NCI-H82 treated with DMSO at 0.1 percent for 48 hours (cell line): ENCODE measurements around the gene NCCRP1.

Source experiments
- DNase-seq: peaks from one replicate; lab custom pipeline; 2025; ENCODE audit not compliant: unreplicated experiment; lab: John Stamatoyannopoulos, UW

The NCCRP1 gene

DNA sequence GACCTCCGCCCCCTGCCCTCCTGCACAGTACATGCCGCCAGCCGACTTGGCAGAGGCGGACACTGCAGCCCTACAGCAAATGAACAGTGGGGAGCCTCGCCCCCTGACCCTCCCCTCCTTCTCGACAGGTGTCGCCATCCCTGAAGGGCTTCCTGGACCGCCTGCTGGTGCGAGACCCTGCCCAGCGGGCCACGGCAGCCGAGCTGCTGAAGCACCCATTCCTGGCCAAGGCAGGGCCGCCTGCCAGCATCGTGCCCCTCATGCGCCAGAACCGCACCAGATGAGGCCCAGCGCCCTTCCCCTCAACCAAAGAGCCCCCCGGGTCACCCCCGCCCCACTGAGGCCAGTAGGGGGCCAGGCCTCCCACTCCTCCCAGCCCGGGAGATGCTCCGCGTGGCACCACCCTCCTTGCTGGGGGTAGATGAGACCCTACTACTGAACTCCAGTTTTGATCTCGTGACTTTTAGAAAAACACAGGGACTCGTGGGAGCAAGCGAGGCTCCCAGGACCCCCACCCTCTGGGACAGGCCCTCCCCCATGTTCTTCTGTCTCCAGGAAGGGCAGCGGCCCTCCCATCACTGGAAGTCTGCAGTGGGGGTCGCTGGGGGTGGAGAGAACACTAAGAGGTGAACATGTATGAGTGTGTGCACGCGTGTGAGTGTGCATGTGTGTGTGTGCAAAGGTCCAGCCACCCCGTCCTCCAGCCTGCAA is 18.3 kb upstream of the NCCRP1 start:
- DNase-seq, result no peak

DNA sequence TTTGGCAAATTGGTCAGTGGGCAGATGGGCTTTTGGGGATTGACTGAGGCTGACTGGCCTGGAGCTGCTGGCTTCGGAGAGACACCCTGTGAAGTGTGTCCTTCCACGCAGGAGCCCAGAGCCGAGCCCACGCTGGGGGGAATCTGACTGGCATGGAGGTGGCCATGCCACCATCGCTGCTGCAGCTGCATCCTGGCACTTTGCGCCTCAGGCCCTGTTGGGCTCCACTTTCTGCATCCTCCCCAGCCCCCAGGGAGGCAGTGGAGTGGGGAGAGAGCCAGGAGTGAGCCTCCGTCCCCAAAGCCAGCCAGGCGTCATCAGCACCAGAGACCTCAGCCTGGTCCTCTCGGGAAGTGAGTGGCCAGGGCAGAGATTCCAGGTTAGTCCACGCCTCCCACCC is 17.0 kb upstream of the NCCRP1 start:
- DNase-seq, result no peak

DNA sequence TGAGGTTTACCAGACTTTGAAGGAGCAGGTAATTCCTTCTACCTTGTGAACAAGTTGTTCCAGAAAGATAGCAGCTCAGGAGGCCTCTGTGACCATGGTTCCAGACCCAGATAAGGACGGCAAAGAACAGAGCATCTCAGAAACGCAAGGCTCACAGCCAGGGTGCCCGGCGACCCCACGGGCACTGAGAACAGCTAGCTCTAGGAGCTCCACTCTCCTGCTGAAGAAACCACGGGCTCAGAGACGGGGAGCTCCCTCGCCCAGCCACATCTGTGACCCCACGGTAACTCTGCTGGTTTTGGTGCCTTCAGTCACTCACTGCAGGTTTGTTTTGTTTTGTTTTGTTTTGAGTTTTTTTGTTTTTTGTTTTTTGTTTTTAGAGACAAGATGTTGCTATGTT is 16.0 kb upstream of the NCCRP1 start:
- DNase-seq, result no peak

DNA sequence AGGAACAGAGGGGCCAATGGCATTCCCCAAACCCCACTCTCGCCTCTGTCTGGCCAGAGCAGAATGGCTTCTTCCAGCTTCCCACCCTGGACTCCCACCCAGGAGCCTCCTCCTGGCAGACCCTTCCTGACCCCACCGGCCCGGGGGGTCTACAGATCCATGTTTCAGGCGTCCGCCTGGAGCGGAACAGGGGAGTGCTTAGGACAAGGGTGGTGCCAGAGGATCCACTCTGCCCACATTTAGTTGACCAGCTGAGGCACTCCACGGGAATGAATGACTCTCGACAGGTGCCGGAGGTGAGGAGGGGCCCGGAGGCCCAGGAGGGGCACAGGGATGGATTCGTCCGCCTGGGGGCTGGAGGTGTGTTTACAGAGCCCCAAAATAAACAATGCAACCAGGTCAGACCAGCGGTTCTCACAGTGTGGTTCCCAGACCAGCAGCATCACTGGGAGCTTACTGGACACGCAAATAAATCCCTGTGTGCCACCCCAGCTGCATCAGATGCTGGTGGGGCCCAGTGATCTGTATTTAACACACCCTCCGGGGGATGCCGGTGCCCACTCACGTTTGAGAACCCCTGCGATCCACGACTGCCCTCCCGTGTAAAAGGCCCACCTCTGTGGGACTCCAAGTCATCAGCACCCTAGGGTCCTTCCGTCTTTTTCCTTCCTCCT is 15.1 kb upstream of the NCCRP1 start:
- DNase-seq, result no peak

DNA sequence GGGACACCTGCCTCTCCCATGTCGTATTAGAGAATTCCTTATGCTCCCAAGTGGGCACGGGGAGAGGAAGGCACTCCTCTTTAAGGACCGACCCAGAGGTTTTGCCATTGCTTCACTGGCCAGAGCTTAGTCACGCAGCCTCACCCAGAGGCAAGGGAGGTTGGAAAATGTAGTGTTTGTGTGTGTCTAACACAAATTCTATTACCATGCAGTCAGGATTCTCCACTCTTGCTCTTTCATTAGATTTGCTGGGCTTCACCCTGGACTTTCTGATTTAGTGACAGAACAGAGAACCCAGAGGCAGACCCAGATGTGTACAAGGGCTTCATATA is 14.6 kb upstream of the NCCRP1 start:
- no peak for DNase-seq

DNA sequence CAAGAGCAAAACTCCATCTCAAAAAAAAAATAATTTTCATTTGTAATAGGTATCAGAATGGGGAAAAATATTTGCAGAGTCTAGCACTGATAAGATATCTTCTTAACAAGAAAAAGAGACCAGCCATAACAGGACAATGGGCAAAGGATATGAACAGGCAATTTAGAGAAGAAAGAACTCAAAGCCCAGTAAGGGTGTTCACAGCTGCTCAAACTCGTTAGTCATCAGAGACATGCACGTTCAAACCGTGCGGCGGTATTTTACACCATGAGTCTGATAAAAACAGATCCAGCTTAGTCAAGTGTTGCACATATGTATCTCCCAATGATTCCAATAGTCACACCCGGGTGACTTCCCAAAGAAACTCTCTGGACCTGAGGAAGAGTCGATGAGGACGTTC is 13.7 kb upstream of the NCCRP1 start:
- no peak for DNase-seq

DNA sequence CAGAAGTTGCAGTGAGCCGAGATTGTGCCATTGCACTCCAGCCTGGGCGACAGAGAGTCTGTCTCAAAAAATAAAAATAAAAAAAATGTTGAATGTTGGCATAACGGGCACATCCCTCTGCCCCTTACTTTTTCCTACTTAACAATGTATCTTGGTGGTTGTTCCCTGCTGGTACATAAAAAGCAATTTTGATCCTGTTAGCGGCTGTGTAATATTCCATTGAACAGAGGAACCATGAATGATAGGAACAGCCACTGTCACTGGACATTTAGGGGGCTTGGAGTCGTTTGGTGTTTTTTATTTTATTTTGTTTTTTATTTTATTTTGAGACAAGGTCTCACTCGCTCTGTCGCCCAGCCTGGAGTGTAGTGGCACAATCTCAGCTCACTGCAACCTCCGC is 10.4 kb upstream of the NCCRP1 start:
- no peak for DNase-seq

DNA sequence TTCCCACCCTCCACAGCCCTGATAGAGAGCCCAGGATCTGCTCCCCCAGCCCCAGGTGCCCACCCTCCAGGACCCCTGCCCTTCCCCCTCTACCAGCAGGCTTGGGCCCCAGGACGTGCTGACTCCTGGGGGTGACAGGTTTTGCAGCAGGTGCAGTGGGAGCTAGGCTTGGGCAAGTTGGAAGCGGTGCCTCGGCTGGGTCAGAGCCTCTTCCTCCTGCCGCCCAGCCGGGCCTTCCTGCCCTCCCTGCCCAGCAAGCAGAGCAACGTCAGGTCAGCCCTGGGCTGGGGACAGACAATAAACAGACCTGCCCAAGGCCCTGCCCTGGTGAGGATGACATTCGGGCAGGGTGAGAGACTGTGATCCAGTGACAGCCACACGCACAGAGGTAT is 9.2 kb upstream of the NCCRP1 start:
- no peak for DNase-seq

DNA sequence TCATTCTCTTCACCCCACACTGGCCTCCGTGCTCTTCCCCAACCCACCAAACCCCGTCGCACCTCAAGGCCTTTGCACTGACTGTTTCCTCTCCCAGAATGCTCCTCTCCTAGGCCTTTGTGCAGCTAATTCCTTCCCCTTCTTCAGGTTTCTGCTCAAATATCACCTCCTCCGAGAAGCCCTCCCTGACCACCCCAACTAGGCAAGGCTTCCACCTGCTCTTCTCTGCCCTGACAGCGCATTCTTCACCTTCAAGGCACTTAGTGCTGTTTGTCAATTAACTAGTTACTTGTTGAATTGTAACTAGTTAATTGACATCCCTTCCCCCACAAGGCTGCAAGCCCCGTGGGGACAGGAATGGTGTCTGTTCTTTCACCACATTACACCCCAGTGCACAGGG is 7.8 kb upstream of the NCCRP1 start:
- no peak for DNase-seq

DNA sequence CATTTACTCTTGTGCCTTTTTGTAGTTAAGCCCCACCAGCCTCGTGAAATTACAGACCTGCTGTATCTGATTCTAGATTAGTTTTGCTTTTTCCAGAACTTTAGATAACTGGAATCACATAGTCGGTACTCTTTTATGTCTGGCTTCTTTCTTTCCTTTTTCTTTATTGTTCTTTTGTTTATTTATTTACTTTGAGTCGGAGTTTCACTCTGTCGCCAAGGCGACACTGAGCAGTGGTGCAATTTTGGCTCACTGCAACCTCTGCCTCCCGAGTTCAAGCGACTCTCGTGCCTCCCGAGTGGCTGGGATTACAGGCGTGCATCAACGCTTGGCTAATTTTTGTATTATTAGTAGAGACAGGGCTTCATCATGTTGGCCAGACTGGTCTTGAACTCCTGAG is 6.0 kb upstream of the NCCRP1 start:
- DNase-seq, result no peak

DNA sequence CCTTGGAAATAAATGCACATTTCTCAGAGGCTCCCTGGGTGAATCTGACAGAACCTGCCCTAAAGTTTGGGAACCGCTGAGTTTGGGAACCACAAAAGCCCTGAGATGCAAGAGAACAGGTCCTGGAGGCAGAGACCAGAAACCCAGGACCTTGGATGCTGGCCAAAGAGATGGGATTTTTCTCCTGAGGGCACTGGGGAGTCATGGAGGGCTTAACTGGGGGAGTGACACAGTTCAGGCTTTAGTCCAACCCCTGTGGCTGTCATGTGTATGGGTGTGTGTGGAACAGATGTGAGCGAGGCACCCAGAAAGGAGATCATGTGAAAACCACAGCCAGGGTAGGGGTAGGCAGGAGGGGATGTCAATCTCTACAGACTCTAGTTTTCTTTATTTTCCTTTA is 3.9 kb upstream of the NCCRP1 start:
- no peak for DNase-seq

DNA sequence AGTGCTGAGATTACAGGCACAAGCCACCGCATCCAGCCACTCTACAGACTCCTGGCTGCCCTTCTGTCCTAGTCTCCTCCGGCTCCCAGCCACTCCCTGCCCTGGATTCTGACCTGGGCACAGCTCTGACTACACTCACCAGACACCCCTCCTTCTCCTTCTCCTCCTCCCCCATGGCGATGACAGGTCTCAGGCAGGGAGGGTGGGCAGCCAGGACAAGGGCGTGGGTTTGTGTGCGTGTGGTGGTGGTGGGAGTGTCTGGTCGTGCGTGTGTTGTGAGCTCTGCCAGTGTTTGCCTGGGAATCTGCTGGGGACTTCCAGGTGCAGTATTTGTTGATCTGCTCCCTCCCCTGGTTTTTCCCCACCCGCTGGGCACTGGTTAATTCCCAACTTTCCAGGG is 3.0 kb upstream of the NCCRP1 start:
- DNase-seq, result no peak

DNA sequence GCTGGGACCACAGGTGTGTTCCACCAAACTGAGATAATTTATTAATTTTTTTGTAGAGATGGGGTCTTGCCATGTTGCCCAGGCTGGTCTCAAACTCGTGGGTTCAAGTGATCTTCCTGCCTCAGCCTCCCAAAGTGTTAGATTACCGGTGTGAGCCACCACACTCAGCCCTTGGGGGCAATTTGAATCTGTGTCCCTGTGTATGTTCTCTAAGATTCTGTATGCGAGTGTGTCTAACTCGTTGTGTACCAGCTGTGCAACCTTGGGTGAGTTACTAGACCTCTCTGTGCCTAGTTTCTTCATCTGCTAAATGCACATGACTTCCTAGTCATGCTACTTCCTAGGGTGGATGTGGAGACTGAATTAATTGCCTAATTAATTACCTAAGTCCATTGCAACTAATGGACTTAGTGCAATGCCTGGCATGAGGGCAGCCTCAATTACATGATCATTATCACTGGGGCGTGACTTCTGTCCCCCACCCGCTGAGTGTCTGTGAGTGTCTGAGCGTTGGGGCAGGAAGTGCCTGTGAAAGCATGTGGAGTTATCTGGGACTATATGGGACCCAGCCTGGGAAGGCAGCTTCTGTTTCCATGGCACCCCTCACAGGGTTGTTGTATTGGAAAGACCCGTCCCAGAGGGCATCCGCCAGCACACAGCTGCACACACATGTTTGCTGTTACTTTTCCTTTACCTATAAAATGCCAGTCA is 1.8 kb upstream of the NCCRP1 start:
- no peak for DNase-seq

DNA sequence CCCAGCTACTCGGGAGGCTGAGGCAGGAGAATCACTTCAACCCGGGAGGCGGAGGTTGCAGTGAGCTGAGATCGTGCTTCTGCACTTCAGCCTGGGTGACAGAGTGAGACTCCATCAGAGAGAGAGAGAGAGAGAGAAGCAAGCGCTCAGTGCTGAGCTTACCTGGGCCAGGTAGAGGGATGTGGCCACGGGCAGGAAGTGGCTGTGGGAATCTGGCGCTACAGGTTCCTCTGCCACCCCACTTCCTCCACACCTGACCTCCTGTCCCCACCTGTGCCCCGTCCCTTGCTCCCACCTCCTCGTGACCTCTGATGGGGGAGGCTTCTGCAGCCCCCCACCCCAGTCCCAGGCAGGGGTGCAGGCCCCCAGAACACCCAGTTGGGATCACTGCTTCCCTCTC is 1.0 kb upstream of the NCCRP1 start:
- no peak for DNase-seq

DNA sequence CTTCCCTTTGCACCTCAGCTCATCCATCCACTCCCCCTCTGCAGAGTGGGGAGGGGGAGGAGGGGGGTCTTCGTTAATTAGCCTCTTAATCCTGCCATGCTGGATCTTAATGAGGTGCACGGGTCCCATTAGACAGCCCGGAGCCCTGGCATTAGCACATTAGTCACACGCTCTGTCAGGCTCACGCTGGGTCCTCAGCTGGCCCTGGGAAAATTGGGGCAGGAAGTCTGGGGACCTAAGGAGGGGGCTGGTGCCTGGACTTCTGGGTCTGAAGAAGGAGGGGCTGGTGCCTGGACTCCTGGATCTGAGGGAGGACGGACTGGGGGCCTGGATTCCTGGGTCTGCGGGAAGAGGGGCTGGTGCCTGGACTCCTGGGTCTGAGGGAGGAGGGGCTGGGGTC is 444 bp upstream of the NCCRP1 start:
- no peak for DNase-seq

DNA sequence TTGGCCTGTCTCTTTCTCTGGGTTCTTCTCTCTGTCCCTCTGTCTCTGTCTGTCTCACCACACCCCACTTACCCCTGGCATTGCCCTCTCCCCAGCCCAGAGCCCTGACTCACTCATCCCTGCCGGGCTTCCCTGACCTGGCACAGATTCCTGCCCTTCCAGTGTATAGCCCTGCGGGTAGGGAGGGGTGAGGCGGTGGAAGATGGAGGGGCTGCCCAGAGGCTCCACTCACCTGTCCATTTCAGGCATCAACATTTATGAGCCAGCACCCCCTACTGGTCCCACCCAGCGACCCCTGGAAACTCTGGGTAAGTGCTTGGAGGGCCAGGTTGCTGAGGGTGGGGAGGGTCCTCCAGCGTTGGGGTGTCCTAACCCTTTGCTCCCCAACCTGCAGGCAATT is 1.0 kb downstream of the NCCRP1 start:
- DNase-seq, result no peak

DNA sequence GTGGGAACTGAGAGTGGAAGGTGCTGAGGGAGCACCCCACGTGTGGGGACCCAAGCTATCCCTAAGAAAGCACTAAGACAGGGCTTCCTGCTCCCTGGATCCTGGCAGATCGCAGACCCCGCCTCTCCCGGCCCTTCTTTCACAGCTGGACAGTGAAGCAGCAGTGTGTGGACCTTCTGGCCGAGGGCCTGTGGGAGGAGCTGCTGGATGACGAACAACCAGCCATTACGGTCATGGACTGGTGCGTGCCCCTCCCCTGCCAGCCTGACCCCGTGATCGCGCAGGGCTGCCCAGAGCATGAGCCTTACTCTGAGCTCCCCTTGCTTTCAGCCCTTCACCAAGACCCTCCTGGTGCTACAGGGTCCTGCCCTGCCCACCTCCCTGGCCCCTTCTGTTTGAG is 2.3 kb downstream of the NCCRP1 start:
- no peak for DNase-seq

DNA sequence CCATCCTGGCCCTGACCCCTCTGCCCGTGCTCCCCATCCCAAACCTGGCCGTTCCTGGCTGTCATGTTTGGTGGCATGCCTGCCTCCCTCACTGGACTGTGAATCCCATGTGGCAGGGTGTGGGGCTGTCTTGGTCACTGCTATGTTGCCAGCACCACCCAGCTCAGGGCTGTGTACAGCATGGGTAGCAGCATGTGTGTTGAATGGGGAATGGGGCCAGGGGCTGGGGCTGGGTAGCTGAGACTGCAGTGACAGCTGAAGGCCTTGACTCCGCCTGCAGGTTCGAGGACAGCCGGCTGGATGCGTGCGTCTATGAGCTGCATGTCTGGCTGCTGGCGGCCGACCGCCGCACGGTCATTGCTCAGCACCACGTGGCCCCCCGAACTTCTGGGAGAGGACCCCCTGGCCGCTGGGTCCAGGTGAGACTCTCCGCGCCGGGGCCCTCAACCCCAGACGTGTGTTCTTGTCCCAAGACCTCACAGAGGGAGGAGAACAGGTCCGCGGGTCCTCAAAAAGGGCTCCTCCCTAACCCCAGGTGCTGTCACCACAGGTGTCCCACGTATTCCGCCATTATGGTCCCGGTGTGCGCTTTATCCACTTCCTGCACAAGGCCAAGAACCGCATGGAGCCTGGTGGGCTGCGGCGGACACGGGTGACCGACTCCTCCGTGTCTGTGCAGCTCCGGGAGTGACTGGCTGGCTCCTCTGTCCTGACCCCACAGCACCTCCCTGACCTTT is 3.5 kb downstream of the NCCRP1 start:
- no peak for DNase-seq

DNA sequence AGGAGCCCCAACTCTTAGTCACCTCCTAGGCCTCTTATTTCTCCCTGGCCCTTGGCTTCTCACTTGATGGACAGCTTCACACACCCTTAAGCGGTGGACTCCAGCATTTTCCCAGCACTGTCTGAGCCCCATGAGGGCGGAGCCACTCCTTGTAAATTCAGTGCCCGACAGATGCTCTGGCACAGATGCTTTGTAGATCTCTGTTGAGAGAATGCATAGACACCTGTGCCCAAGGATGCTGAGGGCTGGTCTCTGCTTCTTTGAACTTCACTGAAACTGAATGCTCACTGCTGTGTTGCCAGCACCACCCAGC is 4.0 kb downstream of the NCCRP1 start:
- DNase-seq, result no peak

DNA sequence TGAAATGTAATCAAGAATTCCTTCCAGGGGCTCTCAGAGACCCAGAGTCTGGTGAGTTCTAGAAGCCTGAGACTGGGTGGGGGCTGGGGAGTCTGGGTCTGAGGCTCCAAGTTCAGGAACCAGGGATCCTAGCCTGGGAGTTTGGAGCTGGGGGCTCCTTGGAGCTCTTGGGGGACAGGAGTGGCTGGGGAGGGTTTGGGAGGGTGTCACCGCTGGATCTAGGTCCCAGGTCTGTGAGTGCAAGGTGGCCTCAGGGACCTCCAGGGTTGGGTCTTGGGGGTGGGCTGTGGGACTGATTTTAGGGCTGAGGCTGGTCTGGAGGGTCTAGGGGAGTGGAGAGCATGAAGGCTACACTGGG is 6.2 kb downstream of the NCCRP1 start:
- DNase-seq, result no peak

DNA sequence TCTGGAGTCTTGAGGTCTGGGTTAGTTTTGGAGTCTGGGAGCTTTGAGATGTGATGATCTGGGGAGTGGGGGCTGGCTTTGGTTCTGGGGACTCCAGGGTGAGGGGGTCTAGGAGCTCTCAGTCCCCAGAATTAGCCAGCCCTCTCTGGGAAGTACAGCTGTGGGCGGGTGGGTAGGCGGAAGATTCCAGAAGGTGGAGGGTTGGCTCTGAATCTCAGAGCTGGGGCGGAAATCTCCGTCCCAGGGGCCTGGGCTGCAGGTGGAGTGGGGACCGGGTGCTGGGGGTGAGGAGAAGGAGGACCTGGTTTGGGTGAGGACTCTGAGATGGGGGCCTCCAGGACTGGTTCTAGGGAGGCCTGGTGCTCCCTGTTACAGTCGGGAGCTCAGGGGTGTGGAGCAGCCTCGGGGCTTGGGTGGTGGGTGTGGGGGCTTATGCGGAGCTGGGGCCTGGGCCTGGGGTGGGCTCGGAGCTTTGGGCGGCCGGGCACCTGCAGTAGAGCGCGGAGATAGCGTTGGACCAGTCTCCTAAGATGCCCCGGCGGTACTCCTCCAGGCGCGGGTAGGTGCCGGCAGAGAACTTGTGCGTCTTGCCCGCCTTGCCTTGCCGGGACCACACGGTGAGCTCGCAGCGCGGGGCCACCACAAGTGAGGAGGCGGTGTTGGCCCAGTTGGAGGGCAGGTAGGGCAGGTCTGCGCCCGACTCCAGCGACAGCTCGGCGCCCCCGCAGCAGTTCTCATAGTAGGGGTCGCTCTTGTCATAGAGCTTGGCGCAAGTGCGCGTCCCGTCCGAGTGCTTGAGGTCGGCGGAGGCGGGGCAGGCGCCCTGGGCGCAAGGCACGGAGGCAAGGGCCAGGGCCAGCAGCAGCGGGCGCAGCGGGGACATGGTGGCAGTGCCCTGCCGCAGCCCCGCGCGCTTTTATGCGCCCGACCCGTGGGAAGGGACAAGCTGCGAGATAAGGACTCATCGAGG is 6.9 kb downstream of the NCCRP1 start, which contains the start of gene SYCN:
Gene SYCN, minus strand, starts transcription at position 892 of the 970 bp plus-strand sequence. Its CDS starts 9 bp downstream, at position 883.
- no peak for DNase-seq
